ENCODE measurements around the gene FZD7.

The FZD7 gene

DNA sequence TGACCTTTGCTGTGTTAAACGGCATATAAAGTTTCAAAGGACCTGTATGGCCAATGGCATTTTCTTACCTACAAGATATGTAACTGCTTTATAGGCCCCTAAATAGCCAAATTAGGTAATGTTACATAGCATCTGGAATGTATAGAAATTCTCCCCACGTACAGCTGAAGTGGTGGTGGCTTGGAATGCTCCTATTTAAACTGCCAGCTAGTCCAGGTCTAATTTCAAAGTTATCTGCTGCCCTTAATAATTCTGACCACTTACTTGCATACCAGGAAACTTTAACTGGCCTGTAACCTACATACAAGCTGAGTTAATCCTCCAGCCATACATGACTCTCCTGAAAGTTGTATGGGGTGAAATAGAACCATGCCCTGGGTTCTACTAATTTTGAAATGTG is 40.7 kb downstream of the FZD7 start:
- no peak for TF ChIP-seq ZFX (IDR thresholded peaks at IDR 0.05)
- TF ChIP-seq, protein P1, sequence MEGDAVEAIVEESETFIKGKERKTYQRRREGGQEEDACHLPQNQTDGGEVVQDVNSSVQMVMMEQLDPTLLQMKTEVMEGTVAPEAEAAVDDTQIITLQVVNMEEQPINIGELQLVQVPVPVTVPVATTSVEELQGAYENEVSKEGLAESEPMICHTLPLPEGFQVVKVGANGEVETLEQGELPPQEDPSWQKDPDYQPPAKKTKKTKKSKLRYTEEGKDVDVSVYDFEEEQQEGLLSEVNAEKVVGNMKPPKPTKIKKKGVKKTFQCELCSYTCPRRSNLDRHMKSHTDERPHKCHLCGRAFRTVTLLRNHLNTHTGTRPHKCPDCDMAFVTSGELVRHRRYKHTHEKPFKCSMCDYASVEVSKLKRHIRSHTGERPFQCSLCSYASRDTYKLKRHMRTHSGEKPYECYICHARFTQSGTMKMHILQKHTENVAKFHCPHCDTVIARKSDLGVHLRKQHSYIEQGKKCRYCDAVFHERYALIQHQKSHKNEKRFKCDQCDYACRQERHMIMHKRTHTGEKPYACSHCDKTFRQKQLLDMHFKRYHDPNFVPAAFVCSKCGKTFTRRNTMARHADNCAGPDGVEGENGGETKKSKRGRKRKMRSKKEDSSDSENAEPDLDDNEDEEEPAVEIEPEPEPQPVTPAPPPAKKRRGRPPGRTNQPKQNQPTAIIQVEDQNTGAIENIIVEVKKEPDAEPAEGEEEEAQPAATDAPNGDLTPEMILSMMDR (conservative IDR thresholded peaks at IDR 0.05) = no peak
- no peak overlapping the region for H3K27ac ChIP-seq

DNA sequence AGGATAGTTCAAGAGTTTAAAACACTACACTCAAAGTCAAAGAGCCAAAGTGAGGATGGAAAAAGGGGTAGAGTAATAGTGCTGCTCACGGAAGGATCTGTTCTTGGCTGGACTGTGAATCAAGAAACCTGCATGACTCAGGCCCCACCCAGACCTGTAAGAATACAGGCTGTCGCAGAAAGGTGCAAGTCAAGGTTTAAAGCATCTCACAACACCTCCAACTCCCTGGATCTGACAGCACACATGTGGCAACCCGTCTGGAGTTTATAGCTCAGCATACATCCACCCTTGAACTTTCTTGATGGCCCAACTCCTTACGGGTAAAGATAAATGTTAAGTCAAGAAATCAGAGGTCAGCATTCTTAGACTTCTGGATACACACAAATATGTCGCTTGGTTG is 45.7 kb downstream of the FZD7 start:
- no peak for TF ChIP-seq ZFX (IDR thresholded peaks at IDR 0.05)
- TF ChIP-seq, protein P1 (conservative IDR thresholded peaks at IDR 0.05) = no peak
- no peak overlapping the region for H3K27ac ChIP-seq

DNA sequence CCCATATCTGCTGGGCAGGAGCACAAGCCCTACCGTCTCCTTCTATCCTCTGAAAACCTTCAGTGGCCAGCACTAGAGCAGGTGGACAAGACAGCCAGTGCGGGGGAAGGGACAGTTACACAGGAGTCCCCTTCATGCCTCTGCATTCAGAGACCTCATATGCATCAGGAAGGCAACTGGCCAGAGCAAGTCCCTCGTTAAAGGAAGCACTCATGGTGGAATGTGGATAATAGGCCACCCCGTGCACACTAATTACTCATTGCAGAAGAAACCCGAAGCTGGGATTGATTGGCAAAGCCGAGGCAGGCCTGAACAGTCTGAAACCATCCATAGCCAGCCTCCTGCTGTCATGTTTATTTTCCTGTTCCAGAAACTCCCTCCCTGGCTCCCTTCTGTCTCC is 50.6 kb downstream of the FZD7 start:
- TF ChIP-seq, protein P1 (conservative IDR thresholded peaks at IDR 0.05) = no peak
- no peak for TF ChIP-seq ZFX (IDR thresholded peaks at IDR 0.05)
- H3K27ac ChIP-seq = no peak overlapping the region

Data from C4-2B (cell line).